Psoas muscle (tissue), 8 donors: ENCODE data around the gene COL18A1. TPM values are rescaled to one million over a fixed set of nuclear protein-coding genes. Genes with fewer than 3 reads are reported as not detected.

Experiments used
- ATAC-seq, 4 donors: fragments of 200-7000 bp; cut with Tn5 transposase; one replicate each; pipeline ENCODE4 v1.9.1; 2020; ENCODE audit warnings: moderate library complexity in 3 of 4, mild to moderate bottlenecking in 2 of 4
- DNase-seq, 2 donors: peaks; one replicate each; pipeline ENCODE4 v3.0.0-alpha.2; 2020
- H3K27ac ChIP-seq: fragments of 200-600 bp; one replicate; pipeline ENCODE4 v1.8.0; 2022
- H3K27me3 ChIP-seq, 3 donors: fragments of 200-600 bp in 1 of 3; one replicate each; pipeline versions ENCODE4 v1.6.1 to v1.8.0; 2013 to 2022; ENCODE audit warnings: low read length in 2 of 3, mild to moderate bottlenecking in 2 of 3, moderate library complexity in 1 of 3; ENCODE audit not compliant: insufficient read depth in 3 of 3
- H3K36me3 ChIP-seq, 2 donors: fragments of 200-600 bp in 1 of 2; one replicate each; pipeline versions ENCODE4 v1.6.1 to v1.8.0; 2013 to 2022; ENCODE audit warnings: low read depth in 1 of 2, mild to moderate bottlenecking in 1 of 2, moderate library complexity in 1 of 2; ENCODE audit not compliant: insufficient read depth in 1 of 2
- H3K4me1 ChIP-seq: fragments of 200-600 bp; one replicate; pipeline ENCODE4 v1.8.0; 2022
- H3K4me3 ChIP-seq: fragments of 200-600 bp; one replicate; pipeline ENCODE4 v1.8.0; 2022; ENCODE audit warnings: mild to moderate bottlenecking
- H3K9me3 ChIP-seq: fragments of 200-600 bp; one replicate; pipeline ENCODE4 v1.8.0; 2022
- CTCF ChIP-seq: fragments of 200-600 bp; IDR thresholded peaks from one replicate; pipeline ENCODE4 v1.8.0; 2022; ENCODE audit warnings: antibody characterized with exemption
- WGBS, 3 donors: extraction: QIAGEN DNeasy Blood & Tissue Kit; methylation state at CpG; one replicate each; pipeline versions ENCODE4 v1.1.6 to v1.1.7; 2013; 5-methylcytosine and 5-hydroxymethylcytosine counted together
- intact Hi-C, 2 donors: fragments of 100-400 bp; cut with DNase I; formaldehyde crosslinking; loops; one replicate each; pipeline versions ENCODE4 v1.11.0 to v1.14.2; 2022
- polyA plus RNA-seq, 3 donors: library from polyadenylated mRNA; stranded (reverse); fragments of 200-250 nt; gene quantifications; one replicate each; pipeline ENCODE4 v1.2.3, GENCODE V29; 2013
- total RNA-seq, 4 donors: library from RNA; stranded (reverse); fragmentation: NEBNext Ultra II Directional in 2 of 4; extraction: Animal tissue kit (Norgen Biotek cat#: 25700) in 2 of 4; gene quantifications; one replicate each; pipeline versions ENCODE4 v1.2.1 to v1.2.4, GENCODE V29; 2021 to 2023
- donor health status: healthy with polysubstance abuse.
- donor health status: DM: no; HTN: no; CAD: no; lungs with moderate emphysema.
- donor health status: Bipolar disorder and iron deficiency.
- donor health status: healthy.
- donor health status: DM: yes; HTN: yes; CAD: no.
- donor health status: DM: no; HTN: no; CAD: no.
- donor health status: DM: no; HTN: no; CAD: no.
- donor health status: DM: yes; HTN: yes; CAD: no.

Gene COL18A1
- total and polyA plus RNA-seq, 7 donors, result 4.8 to 25.3 (median 12.1) TPM

- no peak overlapping the region for H3K4me3 ChIP-seq
- intact Hi-C loops, result no loop called here
- no peak overlapping the region for H3K27ac ChIP-seq
- TF ChIP-seq CTCF, result no peak
- no peak for ATAC-seq
- WGBS, 3 donors, result 77 to 84% (median 78%) methylated on average over 12 to 15 of the region's 15 CpGs
- peak; percentile 6 to 39 for DNase-seq
- H3K9me3 ChIP-seq, result no peaks in the 10 kb centered on the region
- no peaks in the 10 kb centered on the region for H3K36me3 ChIP-seq
- H3K27me3 ChIP-seq, result peaks cover 0 to 18% (median 0%) of the 10 kb centered on the region in 3 donors
- H3K4me1 ChIP-seq, result no peaks in the 10 kb centered on the region
These were observed 30.0 kb upstream of the COL18A1 start for GRCh38 chr21:45374826-45375455.

- no peaks in the 10 kb centered on the region for H3K4me1 ChIP-seq
- 83 to 87% (median 83%) methylated on average over 7 of the region's 7 CpGs for WGBS, 3 donors
- H3K27ac ChIP-seq, result no peak overlapping the region
- peak; percentile 24 to 55 for DNase-seq
- H3K36me3 ChIP-seq, result no peaks in the 10 kb centered on the region
- TF ChIP-seq CTCF, result no peak
- no peak overlapping the region for H3K4me3 ChIP-seq
- H3K27me3 ChIP-seq, result peaks cover 0 to 20% (median 0%) of the 10 kb centered on the region in 3 donors
- H3K9me3 ChIP-seq, result no peaks in the 10 kb centered on the region
- intact Hi-C loops, result no loop called here
- no peak for ATAC-seq
These were observed 28.3 kb upstream of the COL18A1 start for GRCh38 chr21:45376459-45377324.

- H3K27me3 ChIP-seq, result peaks cover 0 to 24% (median under 1%) of the 10 kb centered on the region in 3 donors
- H3K9me3 ChIP-seq, result no peaks in the 10 kb centered on the region
- 72 to 94% (median 85%) methylated on average over 5 of the region's 5 CpGs for WGBS, 3 donors
- no peak overlapping the region for H3K4me3 ChIP-seq
- DNase-seq (no peak), ATAC-seq (no peak)
- H3K36me3 ChIP-seq, result no peaks in the 10 kb centered on the region
- intact Hi-C loops, result no loop called here
- no peak overlapping the region for H3K27ac ChIP-seq
- TF ChIP-seq CTCF, result no peak
- H3K4me1 ChIP-seq, result no peaks in the 10 kb centered on the region
These were observed 27.6 kb upstream of the COL18A1 start for GRCh38 chr21:45377325-45377709.

GRCh38 chr21:45377866-45378257, 27.1 kb upstream of the COL18A1 start:
- H3K9me3 ChIP-seq, result no peaks in the 10 kb centered on the region
- H3K36me3 ChIP-seq, result no peaks in the 10 kb centered on the region
- peaks cover 0 to 25% (median 4%) of the 10 kb centered on the region in 3 donors for H3K27me3 ChIP-seq
- whole genome bisulfite sequencing, 3 donors, result 75 to 78% (median 75%) methylated on average over 5 of the region's 5 CpGs
- no peak overlapping the region for H3K4me3 ChIP-seq
- TF ChIP-seq CTCF, result no peak
- intact Hi-C loops, result no loop called here
- H3K4me1 ChIP-seq, result no peaks in the 10 kb centered on the region
- H3K27ac ChIP-seq, result no peak overlapping the region
- no peak for ATAC-seq
- DNase-seq, result no peak
